NCI-H1417 (cell line): ENCODE data around the gene KAZN.
A peak's percentile ranks its signal among the peaks of the same experiment; 100 is the strongest.

Experiments used
- DNase-seq, 3 experiments: peaks; one replicate each; lab custom pipeline; 2025; lab: John Stamatoyannopoulos, UW

Gene KAZN

GRCh38 chr1:14647777-14648176, 49.3 kb downstream of the KAZN start:
- DNase-seq, result no peak

- DNase-seq, result no peak
These were observed 49.9 kb downstream of the KAZN start for GRCh38 chr1:14648391-14648790.

- no peak for DNase-seq
These were observed 50.7 kb downstream of the KAZN start for GRCh38 chr1:14648896-14649855.

- no peak for DNase-seq
These were observed 51.5 kb downstream of the KAZN start for GRCh38 chr1:14649976-14650375.

GRCh38 chr1:14650951-14651350, 52.5 kb downstream of the KAZN start:
- DNase-seq, result no peak

GRCh38 chr1:14652840-14653239, 54.4 kb downstream of the KAZN start:
- no peak for DNase-seq

GRCh38 chr1:14653461-14653960, 55.0 kb downstream of the KAZN start:
- DNase-seq, result no peak

GRCh38 chr1:14654554-14654953, 56.1 kb downstream of the KAZN start:
- peak in 1 of 3 experiments; percentile 11 for DNase-seq

- DNase-seq, result no peak
These were observed 56.9 kb downstream of the KAZN start for GRCh38 chr1:14655385-14655784.

GRCh38 chr1:14656384-14656937, 58.0 kb downstream of the KAZN start:
- no peak for DNase-seq

- no peak for DNase-seq
These were observed 60.2 kb downstream of the KAZN start for GRCh38 chr1:14658642-14659041.

GRCh38 chr1:14659913-14660312, 61.4 kb downstream of the KAZN start:
- no peak for DNase-seq

GRCh38 chr1:14660801-14661200, 62.3 kb downstream of the KAZN start:
- no peak for DNase-seq

- DNase-seq, result no peak
These were observed 62.7 kb downstream of the KAZN start for GRCh38 chr1:14661222-14661621.

- DNase-seq, result no peak
These were observed 63.6 kb downstream of the KAZN start for GRCh38 chr1:14662116-14662515.

GRCh38 chr1:14663773-14664172, 65.3 kb downstream of the KAZN start:
- no peak for DNase-seq

- no peak for DNase-seq
These were observed 67.9 kb downstream of the KAZN start for GRCh38 chr1:14666373-14666772.

- no peak for DNase-seq
These were observed 68.6 kb downstream of the KAZN start for GRCh38 chr1:14666962-14667650.

GRCh38 chr1:14667651-14667984, 69.1 kb downstream of the KAZN start:
- DNase-seq, result no peak

GRCh38 chr1:14668538-14668937, 70.1 kb downstream of the KAZN start:
- DNase-seq, result no peak

- peak in 1 of 3 experiments; percentile 62 for DNase-seq
These were observed 73.5 kb downstream of the KAZN start for GRCh38 chr1:14672005-14672404.

- DNase-seq, result no peak
These were observed 75.5 kb downstream of the KAZN start for GRCh38 chr1:14674030-14674429.

GRCh38 chr1:14676400-14676799, 77.9 kb downstream of the KAZN start:
- no peak for DNase-seq
